GM20431 (cell line): ENCODE measurements around the gene PFDN4.
"Not testable (repeated sequence)": the region's sequence is repeated elsewhere in the genome, so short reads cannot be mapped to it uniquely, and the experiment has no call there.

Experiments used
- in situ Hi-C: fragments of 300-500 bp; cut with MseI, MboI; formaldehyde crosslinking; loops from one replicate; pipeline ENCODE4 v1.15.0; 2020; ENCODE audit warnings: low sequenced_read_pairs; ENCODE audit not compliant: unreplicated experiment

PFDN4 gene

DNA sequence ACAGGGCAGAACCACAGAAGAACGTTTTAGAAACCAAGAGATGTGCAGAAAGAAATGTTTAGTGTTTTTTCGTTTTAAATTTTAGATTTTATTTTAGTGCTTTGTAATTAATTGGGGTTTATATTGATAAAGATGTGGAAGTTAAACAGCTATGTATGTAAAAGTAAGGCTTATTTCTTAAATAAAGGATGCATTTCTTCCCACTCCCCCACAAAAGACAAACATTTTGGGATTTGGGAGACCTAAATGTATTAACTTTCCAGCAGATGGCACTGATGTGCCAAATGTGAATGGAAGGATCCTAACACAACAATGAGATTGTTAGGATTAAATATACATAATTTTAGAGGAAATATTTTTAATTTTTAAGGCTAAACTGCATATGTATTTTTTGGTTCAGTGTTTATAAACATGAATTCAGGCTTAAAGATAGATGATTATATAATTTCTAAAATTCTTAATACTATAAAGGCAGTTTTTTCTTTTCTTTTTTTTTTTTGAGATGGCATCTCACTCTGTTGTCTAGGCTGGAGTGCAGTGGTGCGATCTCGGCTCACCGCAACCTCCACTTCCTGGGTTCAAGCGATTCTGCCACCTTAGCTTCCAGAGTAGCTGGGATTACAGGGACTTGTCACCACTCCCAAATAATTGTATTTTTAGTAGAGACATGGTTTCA lies 12.0 kb downstream of the PFDN4 start:
- in situ Hi-C loops = loop anchor here (10.0 kb wide), 1 partner anchor 425 kb away; no protein-coding TSS in a partner anchor

DNA sequence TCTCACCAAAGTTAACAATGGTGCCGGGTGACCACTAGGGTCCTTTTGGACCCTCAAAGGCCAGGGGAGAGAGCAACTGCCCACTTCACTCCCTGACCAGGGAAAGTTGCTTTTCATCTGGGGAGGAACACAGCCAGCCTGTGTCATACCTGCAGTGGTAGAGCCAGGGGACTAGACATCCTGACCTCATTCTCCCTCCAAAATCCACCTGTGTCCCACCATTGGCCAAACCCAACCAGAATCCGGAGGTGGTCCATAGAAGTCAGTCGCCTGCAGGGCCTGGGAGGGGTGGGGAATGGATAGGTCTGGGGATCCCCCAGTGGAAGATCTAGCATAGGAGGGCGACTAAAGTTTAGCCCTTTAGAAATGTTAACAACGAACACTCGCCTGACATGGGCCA lies 12.8 kb downstream of the PFDN4 start:
- in situ Hi-C loops = loop anchor here (10.0 kb wide), 1 partner anchor 424 kb away; no protein-coding TSS in a partner anchor

DNA sequence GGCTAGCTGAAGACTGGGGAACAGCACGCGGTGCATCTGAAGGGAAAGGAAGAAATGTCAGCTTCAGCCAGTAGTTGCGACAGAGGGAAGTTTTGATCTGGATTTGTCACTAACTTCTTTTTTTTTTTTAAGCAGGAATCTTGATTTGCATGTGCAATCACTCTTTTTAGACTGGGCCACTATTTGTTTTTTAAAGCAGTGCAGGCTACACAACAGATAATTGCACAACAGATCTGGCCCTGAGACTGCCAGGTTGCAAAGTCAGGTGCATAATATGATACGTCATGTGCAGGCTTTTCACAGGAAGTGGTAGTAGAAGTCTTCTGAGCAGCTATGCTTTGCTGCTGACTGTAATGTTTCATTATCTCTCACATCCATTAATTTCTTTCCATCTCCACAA lies 13.5 kb downstream of the PFDN4 start:
- in situ Hi-C loops = loop anchor here (10.0 kb wide), 1 partner anchor 423 kb away; no protein-coding TSS in a partner anchor

DNA sequence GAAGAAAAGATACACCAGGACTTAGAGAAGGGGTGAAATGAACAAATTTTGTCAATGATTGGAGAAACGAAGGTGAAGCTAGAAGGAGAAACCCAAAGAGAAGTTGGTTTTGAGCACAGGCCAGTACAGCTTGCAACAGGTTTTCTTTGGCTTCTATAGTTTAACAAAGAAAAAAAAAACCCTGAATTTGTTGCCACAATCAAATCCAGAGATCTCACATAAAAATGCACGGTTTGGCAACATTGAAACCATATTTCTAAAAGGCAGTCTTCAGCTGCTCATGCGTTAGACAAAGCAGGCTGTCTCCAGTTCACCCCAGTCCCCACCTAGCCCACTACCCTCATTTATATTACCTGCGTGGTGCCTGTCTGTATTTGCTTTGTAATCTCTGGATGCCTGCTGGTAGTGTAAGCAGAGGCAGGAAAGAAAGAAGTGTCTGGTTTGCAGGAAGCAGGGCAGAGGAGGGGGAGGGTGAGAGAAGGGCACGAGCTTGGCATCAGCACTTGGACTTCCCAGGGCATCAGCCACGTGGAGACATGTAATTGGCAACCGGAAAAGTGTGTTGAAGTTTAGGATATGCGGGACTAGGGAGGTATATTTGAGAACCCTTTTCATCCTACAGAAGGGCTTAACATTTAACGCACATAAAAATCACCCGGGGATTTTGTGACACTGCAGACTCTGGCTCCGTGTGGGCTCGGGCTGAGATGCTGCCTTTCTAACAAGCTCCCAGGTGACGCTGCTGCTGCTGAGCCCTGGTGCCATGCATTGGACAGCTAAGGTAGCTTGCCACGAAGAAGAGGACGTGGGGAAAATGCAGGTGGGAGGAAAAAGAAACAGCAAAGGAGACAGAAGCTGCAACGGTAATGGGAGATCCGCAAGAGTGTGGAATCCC lies 14.4 kb downstream of the PFDN4 start:
- in situ Hi-C loops = loop anchor here (10.0 kb wide), 1 partner anchor 423 kb away; no protein-coding TSS in a partner anchor

DNA sequence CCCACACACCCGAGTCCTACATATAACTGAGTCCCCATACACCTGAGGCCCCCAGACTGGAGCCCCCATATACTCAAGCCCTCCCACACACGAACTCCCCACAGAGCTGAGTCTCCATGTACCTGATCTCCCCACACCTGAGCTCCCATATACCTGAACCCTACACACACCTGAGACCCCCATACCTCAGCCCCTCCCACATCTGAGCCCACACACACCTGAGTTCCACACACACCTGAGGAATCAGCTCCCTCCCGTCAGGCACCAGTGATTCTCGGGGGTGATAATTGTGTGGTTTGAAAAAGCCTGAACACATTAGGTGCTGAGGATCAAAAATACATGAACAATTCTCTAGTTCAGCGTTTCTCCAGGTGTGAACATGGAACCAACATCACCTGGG lies 15.4 kb downstream of the PFDN4 start:
- in situ Hi-C loops = loop anchor here (10.0 kb wide), 1 partner anchor 422 kb away; no protein-coding TSS in a partner anchor

DNA sequence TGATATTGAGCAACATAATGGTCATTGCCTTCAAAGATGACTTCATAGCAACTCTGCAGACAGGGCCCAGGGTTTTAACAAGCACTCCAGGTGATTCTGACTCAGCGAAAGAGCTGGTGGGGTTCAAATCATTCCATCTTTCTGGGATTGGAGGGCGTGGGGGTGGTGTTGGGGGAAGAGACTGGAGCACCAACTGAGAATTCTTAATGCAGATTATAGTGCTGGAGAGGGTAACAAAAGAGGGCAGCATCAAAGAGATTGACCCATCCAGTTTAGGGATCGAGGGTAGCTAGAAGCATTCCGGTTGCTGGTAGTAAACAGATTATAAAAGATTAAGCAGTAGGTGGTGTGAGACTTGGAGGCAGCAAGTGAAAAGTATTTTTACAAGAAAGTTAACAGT lies 15.9 kb downstream of the PFDN4 start:
- in situ Hi-C loops = loop anchor here (10.0 kb wide), 1 partner anchor 421 kb away; no protein-coding TSS in a partner anchor

DNA sequence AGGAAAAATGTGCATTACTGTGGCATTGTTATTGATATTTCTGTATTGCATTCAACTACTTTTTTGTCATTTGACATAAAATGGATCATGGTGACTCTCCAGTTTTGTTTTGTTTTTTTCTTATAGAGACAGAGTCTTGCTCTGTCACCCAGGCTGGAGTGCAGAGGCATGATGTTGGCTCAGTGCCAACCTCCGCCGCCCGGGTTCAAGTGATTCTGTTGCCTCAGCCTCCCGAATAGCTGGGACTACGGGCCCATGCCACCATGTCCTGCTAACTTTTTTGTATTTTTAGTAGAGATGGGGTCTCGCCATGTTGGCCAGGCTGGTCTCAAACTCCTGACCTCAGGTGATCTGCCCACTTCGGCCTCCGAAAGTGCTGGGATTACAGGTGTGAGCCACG lies 16.8 kb downstream of the PFDN4 start:
- in situ Hi-C loops = loop anchor here (10.0 kb wide), 1 partner anchor 420 kb away; no protein-coding TSS in a partner anchor

DNA sequence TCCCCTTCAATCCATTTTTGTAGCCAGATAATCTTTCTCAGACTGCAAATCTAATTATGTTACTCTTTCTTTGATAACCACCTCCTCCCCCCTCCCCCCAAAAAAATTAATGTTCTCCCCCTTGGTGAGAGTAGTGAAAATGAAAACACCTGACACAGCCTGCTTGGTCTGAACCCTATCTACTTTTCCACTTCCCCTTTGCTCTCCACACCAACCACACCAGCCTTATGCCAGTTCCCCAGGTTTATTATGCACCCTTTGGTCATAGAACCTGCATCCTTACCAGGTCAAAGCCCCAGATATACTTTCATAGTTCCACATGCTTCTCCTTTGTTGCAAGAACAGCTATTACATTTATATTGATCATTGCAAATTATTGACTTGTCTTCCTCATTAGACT lies 19.4 kb downstream of the PFDN4 start:
- in situ Hi-C loops = loop anchor here (10.0 kb wide), 1 partner anchor 418 kb away; no protein-coding TSS in a partner anchor

DNA sequence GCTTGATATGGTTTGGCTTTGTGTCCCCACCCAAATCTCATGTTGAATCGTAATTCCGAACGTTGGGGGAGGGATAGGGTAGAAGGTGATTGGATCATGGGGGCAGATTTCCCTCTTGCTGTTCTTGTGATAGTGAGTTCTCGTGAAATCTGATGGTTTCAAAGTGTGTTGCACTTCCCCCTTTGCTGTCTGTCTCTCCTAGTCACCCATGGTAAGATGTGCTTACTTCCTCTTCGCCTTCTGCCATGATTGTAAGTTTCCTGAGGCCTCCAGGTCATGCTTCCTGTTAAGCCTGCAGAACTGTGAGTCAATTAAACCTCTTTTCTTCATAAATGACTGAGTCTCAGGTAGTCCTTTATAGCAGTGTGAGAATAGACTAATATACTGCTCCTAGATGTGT lies 19.9 kb downstream of the PFDN4 start:
- in situ Hi-C loops = loop anchor here (10.0 kb wide), 1 partner anchor 417 kb away; no protein-coding TSS in a partner anchor

DNA sequence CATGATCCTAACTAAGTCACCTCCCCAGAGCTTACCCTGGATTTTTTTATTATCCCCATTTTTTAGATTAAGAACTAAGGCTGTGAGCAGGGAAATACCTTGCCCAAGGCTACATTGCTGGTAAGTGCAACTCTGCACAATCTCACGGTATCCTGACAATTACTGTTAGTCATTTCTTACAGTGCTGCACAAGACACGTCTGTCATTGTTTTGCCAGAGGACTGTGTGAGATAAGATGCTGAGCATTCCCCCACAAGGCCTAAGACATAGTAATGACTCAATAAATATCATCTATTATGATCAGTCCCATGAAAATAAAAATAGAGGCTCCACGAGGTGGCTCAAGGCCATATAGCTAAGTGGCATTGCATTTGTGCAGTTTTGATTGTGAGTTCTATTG lies 21.0 kb downstream of the PFDN4 start:
- in situ Hi-C loops = loop anchor here (10.0 kb wide), 1 partner anchor 416 kb away; no protein-coding TSS in a partner anchor

DNA sequence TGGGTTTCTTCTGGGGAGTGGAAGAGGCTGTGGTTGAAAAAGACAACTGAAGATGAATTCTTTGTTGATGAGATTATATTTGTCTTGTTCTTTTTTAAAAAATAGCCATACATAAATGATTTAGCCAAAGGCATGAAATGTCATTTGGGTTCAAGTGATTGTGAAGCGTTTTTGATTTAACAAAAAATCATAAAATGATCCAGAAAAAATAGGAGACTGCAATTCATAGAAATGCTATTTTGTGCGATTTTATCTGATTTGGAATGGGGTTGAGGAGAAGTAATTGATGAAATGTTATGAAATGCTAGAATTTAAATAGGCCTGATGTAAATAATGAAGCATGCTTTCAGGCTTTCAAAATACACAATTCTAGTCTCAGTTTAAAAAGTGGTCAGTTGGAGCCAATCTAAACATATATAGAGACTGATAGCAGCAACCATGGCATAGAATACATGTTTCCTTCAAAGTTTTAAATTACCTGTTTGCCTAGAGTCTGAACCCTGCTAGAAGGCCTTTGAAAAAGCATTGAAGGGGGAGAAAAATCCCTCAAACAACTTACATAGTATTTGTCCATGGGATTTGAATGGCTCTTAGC lies 21.8 kb downstream of the PFDN4 start:
- in situ Hi-C loops = loop anchor here (10.0 kb wide), 1 partner anchor 415 kb away; no protein-coding TSS in a partner anchor

DNA sequence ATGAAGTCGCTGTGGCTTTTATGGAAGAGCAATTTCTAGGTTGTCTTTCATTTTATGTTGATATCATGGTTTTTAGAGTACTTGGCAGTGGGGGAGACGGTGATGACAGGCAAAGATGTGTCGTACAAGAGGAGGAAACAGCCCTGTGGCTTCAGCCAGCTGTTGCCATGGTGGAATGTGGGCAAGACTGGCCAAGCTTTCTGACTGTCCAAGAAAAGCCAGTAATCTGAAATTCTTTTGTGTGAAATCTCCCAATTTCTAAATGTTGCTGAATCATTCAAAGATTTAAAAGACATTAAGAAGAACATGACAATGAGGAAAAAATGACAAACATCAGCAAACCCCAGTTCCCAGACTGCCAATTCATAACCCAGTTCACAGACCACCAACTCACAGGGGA lies 23.1 kb downstream of the PFDN4 start:
- in situ Hi-C loops = no loop called here

DNA sequence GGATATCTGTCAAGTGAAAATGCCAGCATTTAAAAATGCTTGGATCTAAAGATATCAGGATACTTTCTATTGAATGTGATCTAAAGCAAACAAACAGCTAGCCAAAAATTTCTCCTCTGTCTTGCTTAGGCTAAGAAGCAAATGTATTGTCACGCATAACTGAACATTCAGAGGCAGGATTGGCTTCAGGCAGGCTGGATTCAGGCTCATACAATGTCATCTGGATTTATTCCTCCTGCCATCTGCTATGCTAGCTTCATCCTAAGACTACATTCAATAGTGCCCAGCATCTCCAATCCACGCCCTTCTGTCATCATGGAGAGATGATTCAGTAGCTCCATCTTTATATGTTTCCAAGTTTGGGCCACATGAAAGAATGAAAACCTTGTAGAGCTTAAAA lies 27.1 kb downstream of the PFDN4 start:
- in situ Hi-C loops = no loop called here

DNA sequence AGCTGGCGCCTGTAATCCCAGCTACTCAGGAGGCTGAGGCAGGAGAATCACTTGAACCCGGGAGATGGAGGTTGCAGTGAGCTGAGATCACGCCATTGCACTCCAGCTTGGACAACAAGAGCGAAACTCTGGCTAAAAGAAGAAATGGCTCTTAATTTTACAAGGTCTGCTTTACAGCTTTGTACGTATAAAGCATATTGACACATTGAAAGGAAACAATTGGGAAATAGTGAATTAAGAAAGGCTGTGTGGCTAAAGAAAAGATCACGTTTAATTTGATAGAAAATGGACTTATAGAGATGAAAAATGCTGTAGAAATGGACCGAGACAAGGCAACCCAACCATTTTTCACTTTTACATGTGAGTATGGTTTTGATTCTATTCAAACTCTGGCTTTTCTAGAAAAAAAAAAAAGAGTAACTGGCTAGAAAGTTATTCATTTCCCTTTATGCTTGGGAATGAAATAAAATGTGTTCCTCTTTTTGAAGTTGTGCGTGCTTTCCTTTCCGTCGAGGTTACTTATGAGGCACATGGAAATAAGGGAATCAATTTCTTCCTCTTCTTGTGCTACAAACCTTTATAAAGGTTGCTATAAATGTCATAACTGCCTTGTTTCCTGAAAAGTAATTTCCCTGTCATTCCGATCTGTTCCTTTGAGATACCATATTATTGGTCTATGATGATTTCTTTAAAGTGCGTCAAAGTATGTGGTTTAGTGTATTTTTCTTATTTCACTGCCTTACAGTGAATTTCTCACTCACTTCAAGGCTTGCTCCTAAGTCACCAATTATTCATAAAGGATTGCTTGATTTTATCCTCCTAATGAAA lies 29.4 kb downstream of the PFDN4 start:
- in situ Hi-C loops = no loop called here

DNA sequence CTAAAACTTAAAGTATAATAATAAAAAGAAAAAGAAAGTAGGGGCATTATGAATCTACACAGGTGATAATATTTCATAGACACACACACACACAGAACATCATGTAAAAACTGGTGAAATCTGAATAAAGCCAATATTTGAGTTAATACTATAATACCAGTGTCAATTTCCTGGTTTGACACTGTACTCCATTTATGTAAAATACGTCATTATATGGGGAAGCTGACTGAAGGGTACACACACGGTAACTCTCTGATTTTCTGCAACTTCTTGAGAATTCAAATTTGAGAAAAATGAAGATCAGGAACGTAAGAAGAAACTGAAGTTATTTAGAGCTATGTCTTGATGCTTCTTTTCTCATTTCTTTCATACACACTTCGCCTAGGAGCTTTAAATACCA lies 36.2 kb downstream of the PFDN4 start:
- in situ Hi-C loops = no loop called here

DNA sequence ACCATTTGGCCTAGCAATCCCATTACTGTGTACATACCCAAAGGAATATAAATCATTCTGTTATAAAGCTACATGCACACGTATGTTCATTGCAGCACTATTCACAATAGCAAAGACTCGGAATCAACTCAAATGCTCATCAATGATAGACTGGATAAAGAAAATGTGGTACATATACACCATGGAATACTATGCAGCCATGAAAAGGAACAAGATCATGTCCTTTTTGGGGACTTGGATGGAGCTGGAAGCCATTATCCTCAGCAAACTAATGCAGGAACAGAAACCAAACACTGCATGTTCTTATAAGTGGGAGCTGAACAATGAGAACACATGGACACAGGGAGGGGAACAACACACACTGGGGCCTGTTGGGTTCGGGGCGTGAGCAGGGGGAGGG lies 40.8 kb downstream of the PFDN4 start:
- in situ Hi-C loops = not testable (repeated sequence)

DNA sequence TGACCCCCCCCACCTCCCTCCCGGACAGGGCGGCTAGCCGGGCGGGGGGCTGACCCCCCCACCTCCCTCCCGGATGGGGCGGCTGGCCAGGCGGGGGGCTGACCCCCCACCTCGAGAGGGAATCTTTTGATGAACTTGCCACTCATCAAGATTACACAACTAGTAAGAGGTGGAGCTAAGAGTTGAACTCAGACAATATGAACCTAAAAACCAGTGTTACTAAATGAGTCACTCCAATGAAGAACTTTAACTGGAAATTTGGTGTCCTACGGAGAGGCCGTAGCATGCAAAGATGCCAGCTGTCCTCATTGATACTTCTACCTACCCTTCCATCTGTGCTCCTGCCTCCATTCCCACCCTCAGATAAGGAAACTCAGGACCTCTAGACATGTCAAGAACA lies 42.8 kb downstream of the PFDN4 start:
- in situ Hi-C loops = no loop called here

DNA sequence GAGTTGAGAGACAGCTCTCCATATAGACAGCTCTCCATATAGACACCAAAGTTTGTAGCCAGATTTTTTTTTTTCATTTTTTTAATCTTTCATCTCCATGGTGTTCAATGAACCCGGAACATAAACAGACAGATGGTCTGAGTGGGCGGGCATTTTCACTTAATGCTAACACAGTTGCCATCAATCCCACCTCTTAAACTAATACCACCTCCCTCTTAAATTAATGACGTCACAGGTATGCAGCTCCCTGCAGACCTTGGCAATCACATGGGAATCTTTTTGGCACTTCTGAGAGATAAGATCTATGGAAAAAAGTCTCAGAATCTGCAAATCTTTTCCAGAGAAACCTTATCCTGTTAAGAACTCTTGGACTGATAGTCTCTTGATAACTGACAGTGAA lies 43.2 kb downstream of the PFDN4 start:
- in situ Hi-C loops = no loop called here

DNA sequence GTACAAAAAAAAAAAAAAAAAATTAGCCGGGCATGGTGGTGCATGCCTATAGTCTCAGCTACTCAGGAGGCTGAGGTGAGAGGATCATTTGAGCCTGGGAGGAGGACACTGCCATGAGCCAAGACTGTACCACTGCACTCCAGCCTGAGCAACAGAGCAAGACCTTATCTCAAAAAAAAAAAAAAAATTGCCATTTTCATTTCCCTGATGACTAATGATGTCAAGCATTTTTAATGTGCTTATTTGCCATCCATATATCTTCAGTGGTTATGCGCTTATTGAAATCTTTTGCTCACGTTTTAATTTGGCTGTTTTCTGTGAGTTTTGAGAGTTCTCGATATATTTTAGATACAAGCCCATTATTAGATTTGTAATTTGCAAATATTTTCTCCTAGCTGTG lies 46.7 kb downstream of the PFDN4 start:
- in situ Hi-C loops = no loop called here

DNA sequence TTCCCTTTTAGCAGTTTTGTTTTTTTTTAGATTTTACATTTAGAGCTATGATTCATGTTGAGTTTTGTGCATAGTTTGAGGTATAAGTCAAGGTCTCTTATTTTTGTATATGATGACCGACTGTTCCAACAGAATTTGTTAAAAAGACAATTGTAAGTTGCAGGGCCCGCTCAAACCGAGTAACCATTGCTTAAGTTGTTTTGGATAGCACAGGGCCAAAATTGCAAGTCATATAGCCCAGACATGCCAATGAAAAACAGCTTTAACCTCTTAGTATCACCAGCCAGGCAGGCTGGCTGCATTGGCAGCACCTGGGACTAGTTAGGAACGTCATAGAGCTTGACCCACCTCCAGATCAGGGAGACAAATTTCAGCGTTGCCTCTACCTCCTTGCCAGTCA lies 47.3 kb downstream of the PFDN4 start:
- in situ Hi-C loops = no loop called here
